ENCODE measurements around the gene FMN1.

Gene FMN1

GRCh38 chr15:33009603-33010002, 184.9 kb downstream of the FMN1 start:
- DNase-seq = no peak

GRCh38 chr15:33009026-33009425, 185.5 kb downstream of the FMN1 start:
- DNase-seq = no peak

- no peak for DNase-seq
Measured at GRCh38 chr15:33008284-33008995, 186.1 kb downstream of the FMN1 start.

- no peak for DNase-seq
Measured at GRCh38 chr15:33007303-33007855, 187.1 kb downstream of the FMN1 start.

GRCh38 chr15:33005582-33005981, 188.9 kb downstream of the FMN1 start:
- DNase-seq = no peak

- no peak for DNase-seq
Measured at GRCh38 chr15:33001926-33002325, 192.6 kb downstream of the FMN1 start.

GRCh38 chr15:32998979-32999672, 195.4 kb downstream of the FMN1 start:
- DNase-seq = no peak

- DNase-seq = no peak
Measured at GRCh38 chr15:32998182-32998581, 196.3 kb downstream of the FMN1 start.

GRCh38 chr15:32994810-32995424, 199.6 kb downstream of the FMN1 start:
- no peak for DNase-seq

GRCh38 chr15:32993285-32993684, 201.2 kb downstream of the FMN1 start:
- no peak for DNase-seq

GRCh38 chr15:32991619-32992111, 202.8 kb downstream of the FMN1 start:
- no peak for DNase-seq

GRCh38 chr15:32990071-32990470, 204.4 kb downstream of the FMN1 start:
- no peak for DNase-seq

- DNase-seq = no peak
Measured at GRCh38 chr15:32987067-32987466, 207.4 kb downstream of the FMN1 start.

GRCh38 chr15:32986147-32986546, 208.4 kb downstream of the FMN1 start:
- DNase-seq = no peak

- DNase-seq = no peak
Measured at GRCh38 chr15:32983679-32984078, 210.8 kb downstream of the FMN1 start.

GRCh38 chr15:32982001-32982400, 212.5 kb downstream of the FMN1 start:
- DNase-seq = no peak

GRCh38 chr15:32981536-32981935, 213.0 kb downstream of the FMN1 start:
- DNase-seq = no peak

GRCh38 chr15:32979710-32980109, 214.8 kb downstream of the FMN1 start:
- no peak for DNase-seq

- no peak for DNase-seq
Measured at GRCh38 chr15:32977506-32977905, 217.0 kb downstream of the FMN1 start.

- no peak for DNase-seq
Measured at GRCh38 chr15:32974691-32975090, 219.8 kb downstream of the FMN1 start.

GRCh38 chr15:32972686-32973085, 221.8 kb downstream of the FMN1 start:
- DNase-seq = no peak

GRCh38 chr15:32970847-32971246, 223.7 kb downstream of the FMN1 start:
- DNase-seq = no peak

GRCh38 chr15:32967521-32967920, 227.0 kb downstream of the FMN1 start:
- no peak for DNase-seq

- DNase-seq = no peak
Measured at GRCh38 chr15:32966512-32966911, 228.0 kb downstream of the FMN1 start.

Measured in NCI-H446 treated with DMSO at 0.1 percent for 48 hours (cell line).